Transverse colon (tissue), 4 donors: ENCODE results near the gene CLASRP.

ENCODE experiments used
- POLR2AphosphoS5 ChIP-seq, 3 donors: sonication (generic); formaldehyde crosslinking; IDR thresholded peaks; one replicate each; pipeline ENCODE4 v1.6.1; 2016; ENCODE audit warnings: antibody characterized with exemption in 3 of 3
- TF ChIP-seq, protein P1 (sequence below), 5 experiments: fragments of 200-600 bp in 3 of 5; fragments of 450-650 bp in 2 of 5; sonication (generic) in 3 of 5; IDR thresholded peaks; 1 replicate in 2 of 5; 2 replicates in 3 of 5; pipeline ENCODE4 v1.5.1; 2016 to 2017; ENCODE audit warnings: antibody characterized with exemption in 5 of 5, inconsistent platforms in 3 of 5, mild to moderate bottlenecking in 2 of 5, moderate library complexity in 1 of 5

DNA sequence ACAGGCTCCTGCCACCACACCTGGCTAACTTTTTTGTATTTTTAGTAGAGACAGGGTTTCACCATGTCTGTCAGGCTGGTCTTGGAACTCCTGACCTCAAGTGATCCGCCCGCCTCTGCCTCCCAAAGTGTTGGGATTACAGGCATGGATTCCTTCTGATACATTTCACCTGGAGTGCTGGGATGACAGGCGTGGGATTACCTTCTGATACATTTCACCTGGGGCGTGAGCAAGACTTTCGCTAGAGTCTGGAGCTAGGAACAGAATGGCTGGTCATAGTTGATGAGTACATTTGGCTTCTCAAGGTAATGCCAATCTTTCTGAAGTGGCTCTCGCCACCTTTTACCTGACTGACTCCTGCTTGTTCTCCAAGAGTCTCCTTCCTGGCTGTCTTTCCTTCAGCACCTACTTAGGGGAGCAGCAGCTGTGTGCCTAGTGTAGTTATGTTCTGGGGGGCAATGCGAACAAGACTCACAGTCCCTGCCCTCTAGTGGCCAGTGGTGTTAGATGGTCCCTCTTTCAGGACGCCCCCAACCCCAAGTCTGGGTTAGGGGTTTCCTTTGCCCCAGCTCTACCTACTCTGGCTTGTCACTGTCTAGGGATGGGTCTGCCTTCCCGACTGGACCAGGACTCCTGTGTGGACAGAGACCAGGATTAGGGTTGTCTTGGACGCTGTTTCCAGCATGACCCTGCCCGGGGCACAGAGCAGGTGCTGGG lies 73.4 kb downstream of the CLASRP start:
- TF ChIP-seq POLR2AphosphoS5 (IDR thresholded peaks at IDR 0.05) = no peak
- TF ChIP-seq, protein P1, sequence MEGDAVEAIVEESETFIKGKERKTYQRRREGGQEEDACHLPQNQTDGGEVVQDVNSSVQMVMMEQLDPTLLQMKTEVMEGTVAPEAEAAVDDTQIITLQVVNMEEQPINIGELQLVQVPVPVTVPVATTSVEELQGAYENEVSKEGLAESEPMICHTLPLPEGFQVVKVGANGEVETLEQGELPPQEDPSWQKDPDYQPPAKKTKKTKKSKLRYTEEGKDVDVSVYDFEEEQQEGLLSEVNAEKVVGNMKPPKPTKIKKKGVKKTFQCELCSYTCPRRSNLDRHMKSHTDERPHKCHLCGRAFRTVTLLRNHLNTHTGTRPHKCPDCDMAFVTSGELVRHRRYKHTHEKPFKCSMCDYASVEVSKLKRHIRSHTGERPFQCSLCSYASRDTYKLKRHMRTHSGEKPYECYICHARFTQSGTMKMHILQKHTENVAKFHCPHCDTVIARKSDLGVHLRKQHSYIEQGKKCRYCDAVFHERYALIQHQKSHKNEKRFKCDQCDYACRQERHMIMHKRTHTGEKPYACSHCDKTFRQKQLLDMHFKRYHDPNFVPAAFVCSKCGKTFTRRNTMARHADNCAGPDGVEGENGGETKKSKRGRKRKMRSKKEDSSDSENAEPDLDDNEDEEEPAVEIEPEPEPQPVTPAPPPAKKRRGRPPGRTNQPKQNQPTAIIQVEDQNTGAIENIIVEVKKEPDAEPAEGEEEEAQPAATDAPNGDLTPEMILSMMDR (IDR thresholded peaks at IDR 0.05) = no peak
